Tibial nerve (tissue), 4 donors: ENCODE data around the gene ERP27.

Source experiments
- EP300 ChIP-seq, 2 donors: sonication (generic); formaldehyde crosslinking; IDR thresholded peaks; one replicate each; pipeline ENCODE4 v1.6.1; 2017; ENCODE audit warnings: antibody characterized with exemption in 2 of 2, mild to moderate bottlenecking in 1 of 2
- POLR2A ChIP-seq, 2 donors: fragments of 450-650 bp; IDR thresholded peaks; one replicate each; pipeline ENCODE4 v1.6.1; 2017; ENCODE audit warnings: antibody characterized with exemption in 2 of 2, mild to moderate bottlenecking in 2 of 2, moderate library complexity in 2 of 2
- TF ChIP-seq, protein P1 (sequence below), 5 experiments: fragments of 200-600 bp in 3 of 5; fragments of 450-650 bp in 2 of 5; sonication (generic) in 3 of 5; IDR thresholded peaks; one replicate each; pipeline ENCODE4 v1.5.1; 2016 to 2019; ENCODE audit warnings: antibody characterized with exemption in 5 of 5, mild to moderate bottlenecking in 3 of 5, moderate library complexity in 2 of 5

DNA sequence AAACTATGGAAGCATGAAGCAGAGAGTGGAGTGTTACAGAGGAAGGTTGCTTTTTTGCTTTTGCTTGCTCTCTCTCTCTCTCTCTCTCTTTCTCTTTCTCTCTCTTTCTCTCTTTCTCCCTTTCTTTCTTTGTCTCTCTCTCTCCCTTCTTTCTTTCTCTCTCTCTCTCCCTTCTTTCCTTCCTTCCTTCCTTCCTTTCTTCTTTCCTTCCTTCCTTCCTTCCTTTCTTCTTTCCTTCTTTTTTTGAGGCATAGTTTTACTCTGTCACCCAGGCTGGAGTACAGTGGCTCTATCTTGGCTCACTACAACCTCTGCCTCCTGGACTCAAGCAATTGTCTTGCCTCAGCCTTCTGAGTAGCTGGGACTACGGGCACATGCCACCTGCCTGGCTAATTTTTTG is 15.4 kb upstream of the ERP27 start:
- TF ChIP-seq, protein P1, sequence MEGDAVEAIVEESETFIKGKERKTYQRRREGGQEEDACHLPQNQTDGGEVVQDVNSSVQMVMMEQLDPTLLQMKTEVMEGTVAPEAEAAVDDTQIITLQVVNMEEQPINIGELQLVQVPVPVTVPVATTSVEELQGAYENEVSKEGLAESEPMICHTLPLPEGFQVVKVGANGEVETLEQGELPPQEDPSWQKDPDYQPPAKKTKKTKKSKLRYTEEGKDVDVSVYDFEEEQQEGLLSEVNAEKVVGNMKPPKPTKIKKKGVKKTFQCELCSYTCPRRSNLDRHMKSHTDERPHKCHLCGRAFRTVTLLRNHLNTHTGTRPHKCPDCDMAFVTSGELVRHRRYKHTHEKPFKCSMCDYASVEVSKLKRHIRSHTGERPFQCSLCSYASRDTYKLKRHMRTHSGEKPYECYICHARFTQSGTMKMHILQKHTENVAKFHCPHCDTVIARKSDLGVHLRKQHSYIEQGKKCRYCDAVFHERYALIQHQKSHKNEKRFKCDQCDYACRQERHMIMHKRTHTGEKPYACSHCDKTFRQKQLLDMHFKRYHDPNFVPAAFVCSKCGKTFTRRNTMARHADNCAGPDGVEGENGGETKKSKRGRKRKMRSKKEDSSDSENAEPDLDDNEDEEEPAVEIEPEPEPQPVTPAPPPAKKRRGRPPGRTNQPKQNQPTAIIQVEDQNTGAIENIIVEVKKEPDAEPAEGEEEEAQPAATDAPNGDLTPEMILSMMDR (IDR thresholded peaks at IDR 0.05) = no peak
- no peak for TF ChIP-seq POLR2A (IDR thresholded peaks at IDR 0.05)
- no peak for TF ChIP-seq EP300 (IDR thresholded peaks at IDR 0.05)
